GM12878 (cell line): ENCODE data around the gene ARHGAP27.

Experiments
- HDAC2 ChIP-seq: fragments of 200-600 bp; sonication (generic); IDR thresholded peaks from 2 replicates; pipeline ENCODE4 v1.6.1; 2017
- JUND ChIP-seq: IDR thresholded peaks from 2 replicates; pipeline ENCODE4 v1.6.1; 2012; ENCODE audit warnings: low read depth, mild to moderate bottlenecking, low read length, improper control_type of control experiment, moderate library complexity
- TF ChIP-seq, protein P1 (sequence below): IDR thresholded peaks from 2 replicates; pipeline ENCODE4 v1.6.1; 2012; ENCODE audit warnings: low read depth, low read length, improper control_type of control experiment
- TF ChIP-seq, protein P2 (sequence below): IDR thresholded peaks from 2 replicates; pipeline ENCODE4 v1.6.1; 2011; ENCODE audit warnings: borderline replicate concordance, low read depth, mild to moderate bottlenecking, moderate library complexity, mixed read lengths, low read length; ENCODE audit not compliant: insufficient read depth; ENCODE audit errors: extremely low read length
- TF ChIP-seq, protein P3 (sequence below): fragments of 450-650 bp; IDR thresholded peaks from 2 replicates; pipeline ENCODE4 v1.6.1; 2017; ENCODE audit warnings: mild to moderate bottlenecking

DNA sequence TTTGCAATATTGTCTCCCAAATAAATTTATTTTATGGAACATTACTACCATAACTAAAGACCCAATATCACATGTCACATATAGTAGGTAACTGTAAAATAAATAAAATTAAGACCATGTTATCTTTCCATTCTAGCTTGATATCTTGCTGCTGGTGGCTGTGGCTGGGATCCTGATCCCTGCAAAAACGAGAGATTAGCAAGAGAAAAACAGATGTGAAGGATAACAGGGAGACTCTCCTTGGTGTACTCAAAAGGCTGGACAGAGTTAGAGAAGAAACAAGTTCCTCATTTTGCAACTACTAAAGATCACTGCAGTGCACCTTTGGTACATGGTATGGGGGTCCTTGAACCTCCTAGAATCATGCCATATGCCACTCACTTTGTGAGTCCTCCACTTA is 49.7 kb downstream of the ARHGAP27 start:
- TF ChIP-seq JUND = no peak
- no peak for TF ChIP-seq HDAC2
- TF ChIP-seq, protein P1, sequence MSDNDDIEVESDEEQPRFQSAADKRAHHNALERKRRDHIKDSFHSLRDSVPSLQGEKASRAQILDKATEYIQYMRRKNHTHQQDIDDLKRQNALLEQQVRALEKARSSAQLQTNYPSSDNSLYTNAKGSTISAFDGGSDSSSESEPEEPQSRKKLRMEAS = no peak
- TF ChIP-seq, protein P2, sequence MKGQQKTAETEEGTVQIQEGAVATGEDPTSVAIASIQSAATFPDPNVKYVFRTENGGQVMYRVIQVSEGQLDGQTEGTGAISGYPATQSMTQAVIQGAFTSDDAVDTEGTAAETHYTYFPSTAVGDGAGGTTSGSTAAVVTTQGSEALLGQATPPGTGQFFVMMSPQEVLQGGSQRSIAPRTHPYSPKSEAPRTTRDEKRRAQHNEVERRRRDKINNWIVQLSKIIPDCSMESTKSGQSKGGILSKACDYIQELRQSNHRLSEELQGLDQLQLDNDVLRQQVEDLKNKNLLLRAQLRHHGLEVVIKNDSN = no peak
- TF ChIP-seq, protein P3, sequence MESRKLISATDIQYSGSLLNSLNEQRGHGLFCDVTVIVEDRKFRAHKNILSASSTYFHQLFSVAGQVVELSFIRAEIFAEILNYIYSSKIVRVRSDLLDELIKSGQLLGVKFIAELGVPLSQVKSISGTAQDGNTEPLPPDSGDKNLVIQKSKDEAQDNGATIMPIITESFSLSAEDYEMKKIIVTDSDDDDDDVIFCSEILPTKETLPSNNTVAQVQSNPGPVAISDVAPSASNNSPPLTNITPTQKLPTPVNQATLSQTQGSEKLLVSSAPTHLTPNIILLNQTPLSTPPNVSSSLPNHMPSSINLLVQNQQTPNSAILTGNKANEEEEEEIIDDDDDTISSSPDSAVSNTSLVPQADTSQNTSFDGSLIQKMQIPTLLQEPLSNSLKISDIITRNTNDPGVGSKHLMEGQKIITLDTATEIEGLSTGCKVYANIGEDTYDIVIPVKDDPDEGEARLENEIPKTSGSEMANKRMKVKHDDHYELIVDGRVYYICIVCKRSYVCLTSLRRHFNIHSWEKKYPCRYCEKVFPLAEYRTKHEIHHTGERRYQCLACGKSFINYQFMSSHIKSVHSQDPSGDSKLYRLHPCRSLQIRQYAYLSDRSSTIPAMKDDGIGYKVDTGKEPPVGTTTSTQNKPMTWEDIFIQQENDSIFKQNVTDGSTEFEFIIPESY = no peak
